GM12892 (cell line): ENCODE results near the gene RAB27A.

Source experiments
- POLR2A ChIP-seq: IDR thresholded peaks from 2 replicates; pipeline ENCODE4 v1.6.1; 2011; ENCODE audit warnings: low read depth, low read length, control low read depth
- POLR2AphosphoS5 ChIP-seq: IDR thresholded peaks from 2 replicates; pipeline ENCODE4 v1.6.1; 2011; ENCODE audit warnings: low read depth, low read length, control low read depth

DNA sequence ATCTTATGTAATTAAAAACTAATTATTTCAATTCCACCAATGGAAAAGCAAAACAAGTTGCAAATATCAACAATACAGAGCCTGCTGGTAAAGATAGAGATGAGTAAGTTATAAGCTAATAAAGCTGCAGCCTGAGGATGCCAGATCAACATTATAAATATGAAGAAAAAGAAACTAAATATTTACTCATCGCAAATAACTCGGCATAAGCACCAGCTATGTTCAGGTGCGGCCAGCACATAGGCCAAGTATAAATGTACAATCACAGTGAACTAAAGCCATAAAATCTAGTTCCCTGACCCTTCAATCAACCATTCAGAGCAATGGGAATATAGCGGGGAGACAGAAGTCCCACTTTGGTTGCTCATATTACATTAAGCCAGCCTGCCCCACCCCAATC is 85.1 kb downstream of the RAB27A start:
- TF ChIP-seq POLR2A (no peak), POLR2AphosphoS5 (no peak)
